ENCODE results near the gene DENR. TPM values are rescaled to one million over a fixed set of nuclear protein-coding genes. Genes with fewer than 3 reads are reported as not detected.

DENR gene
- total and polyA plus RNA-seq, 7 donors, result 24.0 to 52.4 (median 35.5) TPM

DNA sequence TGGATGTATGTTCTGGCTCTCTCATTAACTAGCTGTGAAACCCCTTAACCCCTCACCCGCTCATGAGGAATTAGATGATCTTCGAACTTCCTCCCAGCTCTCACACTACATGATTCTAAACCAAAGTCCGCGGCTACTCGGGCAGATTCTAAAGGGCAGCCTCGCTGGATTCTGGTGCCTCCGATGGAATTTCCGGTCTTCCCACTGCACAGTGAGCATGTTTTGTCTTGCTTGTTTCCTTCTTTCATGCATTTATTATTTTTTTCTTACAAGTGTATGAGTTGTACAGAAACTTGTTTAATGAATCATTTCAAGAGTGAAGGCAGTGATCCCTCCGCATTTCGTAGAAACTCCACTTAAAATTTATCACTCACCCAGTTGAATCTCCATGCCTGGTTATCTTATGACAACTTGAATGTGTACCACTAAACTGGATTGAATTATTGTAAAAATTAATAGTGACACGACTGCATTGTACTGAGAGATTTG lies 31.5 kb upstream of the DENR start:
- Histone ChIP-seq H3K4me1 (no peaks in the 10 kb centered on the region), H3K27ac (no peak overlapping the region), H3K9me3 (no peaks in the 10 kb centered on the region), H3K36me3 (ENCODE audit: insufficient read depth in 1 of 2, low read depth in 1 of 2) (no peaks in the 10 kb centered on the region), H3K4me3 (no peak overlapping the region), H3K27me3 (ENCODE audit: insufficient read depth in 3 of 3, low read length in 2 of 3) (no peaks in the 10 kb centered on the region)
- intact Hi-C loops (cut with DNase I), result no loop called here
- 82 to 86% (median 84%) methylated on average over 11 of the region's 11 CpGs for WGBS, 3 donors
- ATAC-seq (no peak), DNase-seq (no peak)
- TF ChIP-seq CTCF (IDR thresholded peaks at IDR 0.05), result no peak

- no peaks in the 10 kb centered on the region for H3K27me3 ChIP-seq (ENCODE audit: insufficient read depth in 3 of 3, low read length in 2 of 3)
- no peak overlapping the region for H3K27ac ChIP-seq
- H3K9me3 ChIP-seq, result no peaks in the 10 kb centered on the region
- intact Hi-C loops (cut with DNase I), result no loop called here
- ATAC-seq (no peak), DNase-seq (no peak)
- no peak for TF ChIP-seq CTCF (IDR thresholded peaks at IDR 0.05)
- H3K36me3 ChIP-seq (ENCODE audit: insufficient read depth in 1 of 2, low read depth in 1 of 2), result no peaks in the 10 kb centered on the region
- no peaks in the 10 kb centered on the region for H3K4me1 ChIP-seq
- 52 to 67% (median 58%) methylated on average over 1 of the region's 1 CpG for whole genome bisulfite sequencing, 3 donors
- H3K4me3 ChIP-seq, result no peak overlapping the region
Observed at GRCh38 chr12:122722387-122722786, 30.2 kb upstream of the DENR start.

- Histone ChIP-seq H3K9me3 (no peaks in the 10 kb centered on the region), H3K36me3 (ENCODE audit: insufficient read depth in 1 of 2, low read depth in 1 of 2) (no peaks in the 10 kb centered on the region), H3K27ac (no peak overlapping the region), H3K4me1 (no peaks in the 10 kb centered on the region), H3K4me3 (no peak overlapping the region), H3K27me3 (ENCODE audit: insufficient read depth in 3 of 3, low read length in 2 of 3) (no peaks in the 10 kb centered on the region)
- no peak for DNase-seq
- ATAC-seq, result no peak
- no peak for TF ChIP-seq CTCF (IDR thresholded peaks at IDR 0.05)
- WGBS, 3 donors, result 84 to 88% (median 87%) methylated on average over 12 of the region's 12 CpGs
- intact Hi-C loops (cut with DNase I), result no loop called here
Observed at GRCh38 chr12:122724641-122725243, 27.9 kb upstream of the DENR start.

DNA sequence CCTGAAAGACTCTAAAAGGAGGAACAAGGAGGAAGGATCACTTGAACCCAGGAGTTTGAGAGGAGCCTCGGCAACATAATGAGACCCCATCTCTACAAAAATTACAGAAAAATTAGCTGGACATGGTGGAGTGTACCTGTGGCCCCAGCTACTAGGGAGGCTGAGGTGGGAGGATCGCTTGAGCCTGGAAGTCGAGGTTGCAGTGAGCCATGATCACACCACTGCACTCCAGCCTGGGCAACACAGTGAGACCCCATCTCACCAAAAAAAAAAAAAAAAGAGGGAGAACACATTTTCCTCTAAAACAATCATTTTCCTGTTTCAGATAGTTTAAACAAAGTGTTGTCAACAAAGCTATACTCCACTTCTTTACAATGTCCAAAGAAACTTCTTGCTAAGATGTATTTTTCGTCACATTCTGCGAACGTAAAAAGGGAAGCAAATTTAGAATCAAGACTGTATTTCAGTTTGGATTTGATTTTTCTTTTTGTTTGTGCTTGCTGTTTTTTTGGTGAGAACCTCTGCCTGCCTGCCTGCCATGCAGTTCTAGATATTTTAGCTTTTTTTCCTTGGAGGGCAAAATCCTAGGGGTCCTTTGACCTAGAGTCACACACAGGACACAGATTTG lies 27.1 kb upstream of the DENR start:
- 85 to 91% (median 89%) methylated on average over 6 of the region's 6 CpGs for WGBS, 3 donors
- Histone ChIP-seq H3K27me3 (ENCODE audit: insufficient read depth in 3 of 3, low read length in 2 of 3) (peaks cover 0 to 6% (median 0%) of the 10 kb centered on the region in 3 donors), H3K27ac (no peak overlapping the region), H3K4me3 (no peak overlapping the region), H3K4me1 (no peaks in the 10 kb centered on the region), H3K9me3 (no peaks in the 10 kb centered on the region), H3K36me3 (ENCODE audit: insufficient read depth in 1 of 2, low read depth in 1 of 2) (no peaks in the 10 kb centered on the region)
- intact Hi-C loops (cut with DNase I), result no loop called here
- DNase-seq (no peak), ATAC-seq (no peak)
- no peak for TF ChIP-seq CTCF (IDR thresholded peaks at IDR 0.05)

All from psoas muscle (tissue), 8 donors.